Thyroid gland (tissue), 4 donors: ENCODE results near the gene PGM2. TPM values are rescaled to one million over a fixed set of nuclear protein-coding genes. Genes with fewer than 3 reads are reported as not detected.

ENCODE experiments used
- DNase-seq, 2 donors: peaks; one replicate each; pipeline ENCODE4 v3.0.0-alpha.2; 2019
- H3K27ac ChIP-seq, 3 donors: fragments of 200-600 bp; sonication (generic); 1 replicate in 2 of 3; 2 replicates in 1 of 3; pipeline ENCODE4 v1.5.1; 2016 to 2019; ENCODE audit warnings: mild to moderate bottlenecking in 1 of 3, moderate library complexity in 1 of 3
- H3K27me3 ChIP-seq: fragments of 200-600 bp; sonication (generic); one replicate; pipeline ENCODE4 v1.5.1; 2019
- H3K36me3 ChIP-seq, 2 donors: fragments of 200-600 bp; sonication (generic); one replicate each; pipeline ENCODE4 v1.5.1; 2016 to 2019
- H3K4me1 ChIP-seq, 2 donors: fragments of 200-600 bp; sonication (generic); one replicate each; pipeline ENCODE4 v1.5.1; 2017 to 2019
- H3K4me3 ChIP-seq, 3 donors: fragments of 200-600 bp; sonication (generic); replicated peaks in 1 of 3; 1 replicate in 2 of 3; 2 replicates in 1 of 3; pipeline ENCODE4 v1.5.1; 2016; ENCODE audit warnings: mild to moderate bottlenecking in 1 of 3
- H3K9me3 ChIP-seq: fragments of 200-600 bp; sonication (generic); one replicate; pipeline ENCODE4 v1.5.1; 2017
- CTCF ChIP-seq, 6 experiments: fragments of 200-600 bp in 3 of 6; fragments of 450-650 bp in 3 of 6; sonication (generic) in 3 of 6; IDR thresholded peaks; one replicate each; pipeline ENCODE4 v1.5.1; 2016 to 2019; ENCODE audit warnings: antibody characterized with exemption in 6 of 6, mild to moderate bottlenecking in 2 of 6, inconsistent platforms in 1 of 6, moderate library complexity in 1 of 6
- POLR2A ChIP-seq, 2 donors: fragments of 450-650 bp; IDR thresholded peaks; one replicate each; pipeline ENCODE4 v1.6.1; 2017; ENCODE audit warnings: antibody characterized with exemption in 2 of 2, mild to moderate bottlenecking in 2 of 2, moderate library complexity in 1 of 2
- WGBS, 2 donors: methylation state at CpG; one replicate each; pipeline ENCODE4 v1.1.5; 2017; 5-methylcytosine and 5-hydroxymethylcytosine counted together
- intact Hi-C: fragments of 100-400 bp; cut with DNase I; formaldehyde crosslinking; loops from one replicate; pipeline ENCODE4 v1.15.1; 2023
- total RNA-seq, 4 donors: library from RNA; depleted of rRNA; stranded (reverse); fragments of >200 nt; gene quantifications; one replicate each; pipeline ENCODE4 v1.2.3, GENCODE V29; 2016

PGM2 gene
- total RNA-seq, 4 donors from 2014 or later: 25.1 to 30.4 (median 25.5) TPM

GRCh38 chr4:37902212-37902611 lies 75.7 kb downstream of the PGM2 start:
- Histone ChIP-seq H3K27me3 (no peaks in the 10 kb centered on the region), H3K36me3 (no peaks in the 10 kb centered on the region), H3K4me3 (no peak overlapping the region), H3K9me3 (no peaks in the 10 kb centered on the region), H3K27ac (no peak overlapping the region), H3K4me1 (no peaks in the 10 kb centered on the region)
- DNase-seq: no peak
- TF ChIP-seq POLR2A (IDR thresholded peaks at IDR 0.05) (no peak), CTCF (IDR thresholded peaks at IDR 0.05) (no peak)
- WGBS, 2 donors: 84% methylated on average over 6 to 7 of the region's 7 CpGs
- intact Hi-C loops: no loop called here

- 87 to 89% methylated on average over 9 of the region's 9 CpGs for WGBS, 2 donors
- TF ChIP-seq CTCF (IDR thresholded peaks at IDR 0.05) (no peak), POLR2A (IDR thresholded peaks at IDR 0.05) (no peak)
- H3K27ac ChIP-seq: no peak overlapping the region
Measured at GRCh38 chr4:37902738-37903693, 76.5 kb downstream of the PGM2 start.

GRCh38 chr4:37903901-37904300 lies 77.4 kb downstream of the PGM2 start:
- Histone ChIP-seq H3K4me1 (peaks cover 0 to 3% of the 10 kb centered on the region in 2 donors), H3K4me3 (no peak overlapping the region), H3K27me3 (no peaks in the 10 kb centered on the region), H3K36me3 (no peaks in the 10 kb centered on the region), H3K9me3 (no peaks in the 10 kb centered on the region), H3K27ac (no peak overlapping the region)
- DNase-seq: no peak
- intact Hi-C loops: no loop called here
- 91 to 93% methylated on average over 3 of the region's 3 CpGs for WGBS, 2 donors
- TF ChIP-seq CTCF (IDR thresholded peaks at IDR 0.05) (no peak), POLR2A (IDR thresholded peaks at IDR 0.05) (no peak)

More at GRCh38 chr4:37902738-37903693, 76.5 kb downstream of the PGM2 start:
- H3K27me3 ChIP-seq: no peaks in the 10 kb centered on the region
- intact Hi-C loops: no loop called here
- H3K4me3 ChIP-seq: no peak overlapping the region
- H3K36me3 ChIP-seq: no peaks in the 10 kb centered on the region
- H3K9me3 ChIP-seq: no peaks in the 10 kb centered on the region
- no peak for DNase-seq
- no peaks in the 10 kb centered on the region for H3K4me1 ChIP-seq

GRCh38 chr4:37904824-37905223 lies 78.3 kb downstream of the PGM2 start:
- WGBS, 2 donors: 95 to 99% methylated on average over 3 of the region's 3 CpGs
- Histone ChIP-seq H3K27me3 (no peaks in the 10 kb centered on the region), H3K4me3 (no peak overlapping the region), H3K4me1 (peaks cover 0 to 11% of the 10 kb centered on the region in 2 donors), H3K9me3 (no peaks in the 10 kb centered on the region), H3K27ac (no peak overlapping the region), H3K36me3 (no peaks in the 10 kb centered on the region)
- no peak for DNase-seq
- intact Hi-C loops: no loop called here
- TF ChIP-seq CTCF (IDR thresholded peaks at IDR 0.05): no peak
- TF ChIP-seq POLR2A (IDR thresholded peaks at IDR 0.05): no peak

GRCh38 chr4:37905533-37906169 lies 79.2 kb downstream of the PGM2 start:
- H3K27ac ChIP-seq: no peak overlapping the region

More at GRCh38 chr4:37905533-37906169, 79.2 kb downstream of the PGM2 start:
- Histone ChIP-seq H3K36me3 (no peaks in the 10 kb centered on the region), H3K27me3 (no peaks in the 10 kb centered on the region), H3K9me3 (no peaks in the 10 kb centered on the region), H3K4me3 (no peak overlapping the region), H3K4me1 (peaks cover 0 to 15% of the 10 kb centered on the region in 2 donors)
- WGBS, 2 donors: 87 to 90% methylated on average over 7 of the region's 7 CpGs
- no peak for TF ChIP-seq CTCF (IDR thresholded peaks at IDR 0.05)
- no peak for TF ChIP-seq POLR2A (IDR thresholded peaks at IDR 0.05)
- intact Hi-C loops: no loop called here
- DNase-seq: no peak
